Measurements from ENCODE around the gene LSM7.

GRCh38 chr19:2362046-2362969 lies 33.9 kb upstream of the LSM7 start:
- no peak for TF ChIP-seq CTCF (IDR thresholded peaks at IDR 0.05)
- TF ChIP-seq POLR2AphosphoS5 (IDR thresholded peaks at IDR 0.05; ENCODE audit: insufficient read depth in 1 of 2, low read depth in 1 of 2) = no peak
- no peak for TF ChIP-seq POLR2A (IDR thresholded peaks at IDR 0.05)
